NCI-H69 (cell line): Measurements from ENCODE around the gene SCN8A.
"Not testable (repeated sequence)": the region's sequence is repeated elsewhere in the genome, so short reads cannot be mapped to it uniquely, and the experiment has no call there.

Experiments
- DNase-seq: peaks from one replicate; lab custom pipeline; 2025; lab: John Stamatoyannopoulos, UW

Gene SCN8A

DNA sequence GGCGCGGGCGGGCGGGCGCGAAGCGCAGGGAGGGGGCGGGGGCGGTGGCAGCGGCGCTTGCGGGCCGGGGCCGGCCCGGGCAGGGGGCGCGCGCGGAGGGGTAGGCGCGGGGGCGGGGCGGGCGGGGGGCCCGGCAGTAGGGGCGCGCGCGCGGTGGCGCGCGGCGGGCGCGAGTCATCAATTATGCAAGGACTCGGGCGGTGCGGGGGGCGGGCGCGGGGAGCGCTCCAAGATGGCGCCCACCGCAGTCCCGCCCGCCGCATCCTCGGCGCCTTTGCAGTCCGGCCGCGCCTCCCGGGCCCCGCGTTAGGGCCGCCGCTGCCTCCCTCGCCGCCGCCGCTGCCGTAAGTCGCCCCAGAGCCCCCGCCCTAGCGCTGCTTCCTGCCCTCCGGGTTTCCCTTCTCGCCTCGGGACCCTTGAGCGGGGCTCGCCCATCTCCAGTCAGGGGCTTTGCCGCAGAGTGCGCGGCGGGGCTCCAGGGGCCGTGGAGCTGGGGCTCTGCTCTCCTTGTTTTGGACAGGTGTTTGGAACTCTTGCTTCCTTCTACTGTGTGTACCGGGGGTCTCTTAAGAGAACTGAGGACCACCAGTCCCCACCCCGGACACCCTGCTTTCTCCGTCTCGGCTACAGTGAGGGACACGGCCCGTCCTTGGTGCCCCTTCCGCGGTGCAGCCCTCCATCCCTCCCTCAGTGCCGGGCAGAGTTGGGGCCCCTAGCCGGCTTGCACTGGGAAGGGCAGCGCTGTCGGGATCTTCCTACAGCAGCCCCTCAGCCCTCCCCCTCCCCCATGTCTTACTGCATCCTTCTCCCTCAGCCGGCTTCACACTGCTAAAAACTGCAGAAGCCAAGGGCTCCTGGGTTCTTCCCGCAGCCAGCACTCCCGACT lies at the start of gene SCN8A:
SCN8A (plus strand) TSS at position 218 of the 886 bp plus-strand sequence. CDS start 71,585 bp downstream, outside the sequence.
- peak; percentile 98 for DNase-seq

DNA sequence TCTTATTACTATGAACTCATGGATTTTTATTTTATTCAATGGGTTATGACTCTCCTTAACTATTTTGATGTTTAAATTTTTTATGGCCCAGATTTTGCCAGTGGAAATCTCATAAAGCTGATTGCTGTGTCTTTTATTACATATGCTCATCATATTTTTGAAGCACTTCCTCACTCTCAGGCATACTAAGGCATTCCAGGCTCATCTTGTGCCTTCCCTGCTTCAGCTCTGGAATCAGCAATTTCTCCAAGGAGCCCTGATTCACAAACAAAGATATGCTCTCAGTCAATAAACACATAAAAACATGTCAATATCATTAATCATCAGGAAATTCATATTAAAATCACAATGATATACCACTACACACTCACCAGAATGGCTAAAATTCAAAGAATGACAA lies 44.9 kb upstream of the SCN8A start:
- no peak for DNase-seq

DNA sequence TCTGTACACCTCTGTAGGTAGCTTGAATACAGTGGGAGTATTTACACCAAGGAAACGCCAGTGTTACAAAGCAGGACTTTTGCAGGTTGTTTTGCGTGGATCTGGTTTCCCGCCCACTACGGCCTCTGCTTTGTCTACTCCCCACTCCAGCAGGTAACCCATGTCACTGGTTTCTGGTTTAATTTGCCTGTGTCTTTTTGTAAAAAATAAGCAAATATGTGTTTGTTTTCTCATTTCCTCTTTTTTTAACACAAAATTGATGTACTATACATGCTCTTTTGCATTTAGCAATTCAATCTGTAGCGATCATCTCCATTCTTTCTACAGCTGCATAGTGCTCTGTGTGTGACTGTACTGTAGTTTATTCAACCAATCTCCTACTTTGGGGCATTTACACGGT lies 43.4 kb upstream of the SCN8A start:
- no peak for DNase-seq

DNA sequence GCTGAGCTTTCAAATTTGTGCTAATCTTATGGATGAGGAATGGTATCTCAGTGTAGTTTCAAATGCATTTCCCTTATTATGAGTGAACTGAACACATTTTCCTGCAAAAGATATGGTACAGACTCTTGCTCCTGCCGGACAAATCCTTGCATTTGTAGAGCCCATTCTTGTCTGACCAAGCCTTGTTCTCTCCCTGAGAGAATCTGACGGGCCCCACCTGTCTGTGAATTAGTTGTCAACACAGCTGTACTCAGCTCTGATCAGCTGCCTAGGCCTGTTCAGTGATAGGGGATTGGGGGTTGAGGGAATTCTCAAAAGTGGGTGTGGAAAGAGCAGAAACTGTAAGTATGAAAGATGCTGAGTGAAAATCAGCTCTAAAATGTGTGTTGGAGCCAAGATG lies 42.8 kb upstream of the SCN8A start:
- peak; percentile 41 for DNase-seq

DNA sequence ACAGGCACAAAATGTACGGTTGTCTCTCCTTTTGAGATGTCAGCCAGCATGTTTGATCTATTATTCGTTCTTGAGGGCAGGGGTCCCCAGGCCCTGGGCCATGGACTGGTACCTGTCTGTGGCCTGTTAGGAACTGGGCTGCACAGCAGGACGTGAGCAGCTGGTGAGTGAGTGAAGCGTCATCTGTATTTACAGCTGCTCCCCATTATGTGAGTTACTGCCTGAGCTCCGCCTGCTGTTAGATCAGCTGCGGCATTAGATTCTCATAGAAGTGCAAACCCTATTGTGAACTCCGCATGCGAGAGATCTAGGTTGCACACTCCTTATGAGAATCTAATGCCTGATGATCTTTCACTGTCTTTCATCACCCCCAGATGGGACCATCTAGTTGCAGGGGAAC lies 41.4 kb upstream of the SCN8A start:
- peak; percentile 86 for DNase-seq

DNA sequence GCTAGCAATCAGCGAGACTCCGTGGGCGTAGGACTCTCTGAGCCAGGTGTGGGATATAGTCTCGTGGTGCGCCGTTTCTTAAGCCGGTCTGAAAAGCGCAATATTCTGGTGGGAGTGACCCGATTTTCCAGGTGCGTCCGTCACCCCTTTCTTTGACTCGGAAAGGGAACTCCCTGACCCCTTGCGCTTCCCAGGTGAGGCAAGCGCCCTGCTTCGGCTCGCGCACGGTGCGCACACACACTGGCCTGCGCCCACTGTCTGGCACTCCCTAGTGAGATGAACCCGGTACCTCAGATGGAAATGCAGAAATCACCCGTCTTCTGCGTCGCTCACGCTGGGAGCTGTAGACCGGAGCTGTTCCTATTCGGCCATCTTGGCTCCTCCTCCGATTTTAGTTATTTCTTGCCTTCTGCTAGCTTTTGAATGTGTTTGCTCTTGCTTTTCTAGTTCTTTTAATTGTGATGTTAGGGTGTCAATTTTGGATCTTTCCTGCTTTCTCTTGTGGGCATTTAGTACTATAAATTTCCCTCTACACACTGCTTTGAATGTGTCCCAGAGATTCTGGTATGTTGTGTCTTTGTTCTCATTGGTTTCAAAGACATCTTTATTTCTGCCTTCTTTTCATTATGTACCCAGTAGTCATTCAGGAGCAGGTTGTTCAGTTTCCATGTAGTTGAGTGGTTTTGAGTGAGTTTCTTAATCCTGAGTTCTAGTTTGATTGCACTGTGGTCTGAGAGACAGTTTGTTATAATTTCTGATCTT lies 22.6 kb upstream of the SCN8A start:
- not testable (repeated sequence) for DNase-seq

DNA sequence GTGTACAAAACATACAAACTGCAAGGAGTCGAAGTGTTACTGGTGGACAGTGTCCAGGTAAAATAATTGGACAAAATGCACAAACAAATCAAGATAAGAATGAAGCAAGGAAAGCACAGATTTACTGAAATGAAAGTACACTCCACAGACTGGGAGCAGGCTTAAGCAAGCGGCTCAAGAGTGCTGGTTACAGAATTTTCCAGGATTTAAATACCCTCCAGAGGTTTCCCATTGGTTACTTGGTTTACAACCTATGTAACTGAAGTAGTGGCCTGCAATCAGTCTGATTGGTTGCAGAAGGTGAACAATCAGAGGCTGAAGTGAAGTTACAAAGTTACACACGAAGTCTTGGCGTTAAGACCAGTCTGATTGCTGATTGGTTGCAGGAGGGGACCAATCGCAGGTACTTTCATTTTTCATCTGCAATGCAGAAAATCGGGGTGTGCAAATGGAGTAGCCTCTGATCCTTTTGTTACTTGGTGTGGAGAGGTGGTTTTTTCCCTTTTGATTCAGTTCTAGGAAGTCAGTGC lies 11.6 kb upstream of the SCN8A start:
- no peak for DNase-seq

DNA sequence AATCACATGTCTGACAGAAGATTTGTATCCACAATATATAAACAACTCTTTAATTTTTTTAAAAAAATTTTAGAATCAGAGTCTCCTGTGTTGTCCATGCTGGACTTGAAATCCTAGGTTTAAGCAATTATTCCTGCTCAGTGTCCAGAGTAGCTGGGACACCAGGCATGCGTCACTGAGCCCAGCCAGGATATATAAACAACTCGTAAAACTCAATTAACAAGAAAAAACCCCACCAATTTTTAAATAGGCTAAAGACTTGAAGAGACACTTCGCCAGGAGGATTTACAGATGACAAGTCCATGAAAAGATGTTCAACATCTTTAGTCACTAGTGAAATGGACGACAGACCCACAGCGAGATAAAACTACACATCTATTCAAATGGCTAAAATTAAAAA lies 2.0 kb upstream of the SCN8A start:
- no peak for DNase-seq

DNA sequence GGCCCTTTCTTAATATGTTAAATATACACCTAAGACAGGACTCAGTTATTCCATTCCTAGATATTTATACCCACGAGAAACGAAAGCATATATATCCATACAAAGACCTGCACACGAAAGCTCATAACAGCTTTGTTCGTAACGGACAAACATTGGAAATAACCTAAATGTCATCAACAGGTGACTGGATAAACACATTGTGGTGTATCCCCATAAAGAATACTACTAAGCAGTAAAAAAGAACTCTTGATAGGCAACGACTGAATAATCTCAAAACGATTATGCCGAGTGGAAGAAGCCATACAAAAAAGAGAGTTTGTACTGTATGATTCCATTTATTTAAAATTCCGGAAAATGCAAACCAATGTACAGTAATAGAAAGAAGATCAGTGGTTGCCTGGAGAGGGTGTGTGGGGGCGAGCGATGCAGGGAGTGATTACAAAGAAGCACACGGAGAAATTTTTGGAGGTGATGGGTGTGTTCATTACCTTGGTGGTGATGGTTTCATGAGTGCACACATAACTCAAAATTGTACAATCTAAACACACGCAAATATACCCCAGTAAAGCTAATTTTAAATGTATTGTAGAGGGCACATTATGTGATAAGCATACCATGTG lies 1.4 kb upstream of the SCN8A start:
- no peak for DNase-seq

DNA sequence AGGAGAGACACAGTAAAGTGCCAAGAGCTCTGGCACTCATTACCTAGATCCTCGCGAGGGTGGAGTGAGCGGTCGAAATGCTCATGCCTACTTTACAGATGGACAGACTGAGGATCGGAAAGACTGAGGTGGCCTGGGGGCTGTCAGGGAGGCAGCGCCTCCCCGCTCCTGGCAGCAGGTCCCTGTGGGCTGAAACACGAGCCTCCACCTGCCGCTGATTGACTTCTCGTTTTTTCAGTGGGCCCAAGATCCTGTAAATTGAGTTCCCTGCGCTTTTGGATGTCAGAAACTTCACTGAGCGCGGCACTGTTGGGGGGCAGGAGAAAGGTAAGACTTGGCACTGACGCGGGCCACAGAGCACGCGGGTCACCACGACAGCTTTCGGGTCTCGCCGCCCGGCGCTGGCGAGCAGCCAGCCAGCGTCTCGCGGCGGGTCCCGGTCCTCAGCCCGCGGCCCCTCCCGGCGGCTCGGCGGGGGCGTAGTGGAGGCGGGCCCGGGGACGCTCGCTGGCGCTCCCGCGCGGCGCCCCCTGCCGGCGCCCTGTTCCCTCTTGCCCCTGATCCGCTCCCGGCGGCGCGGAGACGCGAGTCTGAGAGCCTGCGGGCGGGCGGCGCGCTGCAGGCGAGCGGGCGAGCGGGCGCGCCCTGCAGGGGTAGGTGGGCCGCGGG lies 552 bp upstream of the SCN8A start:
- peak; percentile 98 for DNase-seq

DNA sequence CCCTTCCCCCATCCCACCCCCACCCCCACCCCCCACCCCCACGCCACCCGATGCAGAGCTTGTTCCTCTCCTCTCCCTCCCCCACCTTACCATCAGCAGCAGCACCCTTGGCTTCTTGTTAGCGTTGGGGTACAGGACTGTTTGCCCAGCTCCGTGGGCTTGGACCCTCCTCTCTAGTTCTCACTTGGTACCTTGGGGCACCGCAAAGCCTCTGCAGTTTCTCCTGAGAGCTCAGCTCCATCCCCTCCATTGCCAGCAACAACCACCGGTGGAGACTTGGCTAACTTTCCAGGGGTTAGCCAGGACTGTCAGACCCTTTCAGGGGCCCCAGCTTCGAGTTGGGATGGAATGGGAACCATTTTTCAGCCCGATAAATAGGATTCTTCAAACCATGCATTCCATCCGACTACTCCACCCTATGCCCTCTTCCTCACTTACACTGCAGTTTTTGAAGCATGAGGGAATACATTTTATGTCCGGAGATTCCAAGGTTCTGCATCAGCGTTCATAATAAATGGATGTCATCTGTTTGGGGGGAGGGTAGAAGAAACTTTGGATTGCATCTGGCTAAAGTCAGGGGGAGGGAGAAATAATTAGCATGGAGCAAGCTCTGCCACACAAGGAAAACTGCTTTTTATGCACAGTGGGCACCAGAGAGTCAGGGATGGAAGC lies 1.1 kb downstream of the SCN8A start:
- peak; percentile 82 for DNase-seq

DNA sequence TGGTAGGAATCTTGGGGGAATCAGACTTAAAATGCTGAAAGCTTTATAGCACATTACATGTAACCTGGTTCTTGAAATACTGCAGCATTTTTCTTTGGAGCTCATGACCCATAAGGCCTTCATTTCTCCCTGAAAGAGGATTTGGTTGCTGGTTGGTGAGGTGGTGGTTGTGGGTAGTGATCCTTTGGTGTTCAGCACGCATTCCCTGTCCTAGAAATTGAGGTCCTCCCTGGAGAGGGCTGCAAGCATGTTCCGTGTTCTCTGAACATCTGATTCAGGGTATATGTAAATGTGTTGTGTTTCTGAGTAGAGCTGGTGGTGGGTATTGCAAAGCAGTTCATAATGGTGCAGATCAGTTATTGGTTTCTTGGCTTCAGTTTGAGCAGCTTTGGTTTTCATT lies 2.0 kb downstream of the SCN8A start:
- DNase-seq: peak; percentile 36

DNA sequence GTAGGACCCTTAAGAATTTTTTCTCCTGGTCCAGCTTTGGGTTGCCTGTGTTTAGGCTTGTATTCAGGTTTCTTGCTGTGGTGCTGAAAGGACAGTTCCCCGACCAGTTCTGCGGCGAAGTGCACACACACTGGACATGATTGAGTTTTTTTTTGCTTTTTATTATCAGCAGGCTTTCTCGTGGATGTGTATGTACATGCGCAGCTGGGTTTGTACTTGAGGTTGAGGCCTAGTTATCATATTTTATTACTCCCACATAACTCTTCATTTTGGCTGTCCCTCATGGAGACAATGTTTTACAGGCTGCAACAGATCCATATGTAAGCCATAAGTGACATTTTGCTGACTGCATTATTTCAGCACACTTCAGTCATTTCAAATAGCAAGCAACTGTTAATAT lies 2.5 kb downstream of the SCN8A start:
- DNase-seq: peak; percentile 48

DNA sequence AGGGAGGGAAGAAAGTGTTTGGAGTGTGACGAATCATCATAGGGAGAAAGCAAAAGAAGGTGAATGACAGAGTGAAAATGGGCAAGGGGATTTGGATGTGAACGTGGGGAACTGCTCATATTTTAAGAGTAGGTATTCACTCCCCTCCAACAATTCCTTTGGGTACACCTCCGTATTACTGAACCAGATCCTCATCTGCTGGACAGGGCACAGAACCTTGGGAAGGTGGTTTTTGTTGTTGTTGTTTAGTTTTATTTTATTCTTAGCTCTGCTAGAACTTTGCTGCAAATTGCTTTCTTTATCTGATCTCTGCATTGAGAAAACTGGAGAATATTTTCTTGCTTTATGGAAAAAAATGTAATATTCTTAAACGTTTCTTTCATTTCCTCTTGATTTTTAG lies 7.1 kb downstream of the SCN8A start:
- DNase-seq: no peak

DNA sequence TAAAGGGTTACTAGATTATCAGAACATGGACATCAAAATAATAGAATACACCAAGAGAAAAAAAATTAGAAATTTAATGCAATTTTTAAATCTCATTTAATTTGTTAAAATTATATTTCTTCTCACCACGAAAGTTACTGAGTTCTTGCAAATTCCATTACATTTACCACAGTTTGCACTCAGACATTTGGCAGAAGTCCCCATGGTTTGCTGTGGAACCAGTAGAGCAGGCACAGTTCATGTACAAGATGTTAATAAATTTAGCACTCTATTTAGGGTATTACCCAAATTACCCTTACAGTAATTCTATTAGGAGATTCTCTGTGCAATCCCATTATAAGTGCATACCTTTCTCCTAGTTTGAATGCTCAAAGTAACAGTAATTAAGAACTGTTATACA lies 9.7 kb downstream of the SCN8A start:
- DNase-seq: no peak

DNA sequence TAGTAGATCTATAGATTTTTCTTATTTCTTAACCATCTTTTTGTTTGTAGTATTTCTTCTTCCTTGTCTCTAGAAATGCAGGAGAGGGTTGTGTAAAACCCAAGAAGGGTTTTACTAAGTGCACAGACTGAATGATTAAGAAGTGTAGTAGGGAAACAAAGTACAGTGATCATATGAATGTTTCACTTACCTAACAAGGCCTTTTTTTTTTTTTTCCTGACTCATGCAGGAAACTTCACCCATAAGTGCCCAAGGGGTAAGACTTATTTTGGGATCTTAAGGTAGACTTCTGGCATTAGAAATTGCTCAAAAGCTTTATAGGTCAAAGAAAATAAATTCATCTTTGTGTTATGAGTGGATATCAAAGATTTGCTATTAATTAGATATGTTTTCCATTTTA lies 10.2 kb downstream of the SCN8A start:
- no peak for DNase-seq

DNA sequence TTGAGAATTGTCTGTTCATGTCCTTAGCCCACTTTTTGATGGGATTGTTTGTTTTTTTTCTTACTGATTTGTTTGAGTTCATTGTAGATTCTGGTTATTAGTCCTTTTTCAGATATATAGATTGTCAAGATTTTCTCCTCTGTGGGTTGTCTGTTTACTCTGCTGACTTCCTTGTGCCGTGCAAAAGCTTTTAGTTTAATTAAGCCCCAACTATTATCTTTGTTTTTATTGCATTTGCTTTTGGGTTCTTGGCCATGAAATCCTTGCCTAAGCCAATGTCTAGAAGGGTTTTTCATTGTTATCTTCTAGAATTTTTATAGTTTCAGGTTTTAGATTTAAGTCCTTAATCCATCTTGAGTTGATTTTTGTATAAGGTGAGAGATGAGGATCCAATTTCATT lies 14.9 kb downstream of the SCN8A start:
- DNase-seq: not testable (repeated sequence)

DNA sequence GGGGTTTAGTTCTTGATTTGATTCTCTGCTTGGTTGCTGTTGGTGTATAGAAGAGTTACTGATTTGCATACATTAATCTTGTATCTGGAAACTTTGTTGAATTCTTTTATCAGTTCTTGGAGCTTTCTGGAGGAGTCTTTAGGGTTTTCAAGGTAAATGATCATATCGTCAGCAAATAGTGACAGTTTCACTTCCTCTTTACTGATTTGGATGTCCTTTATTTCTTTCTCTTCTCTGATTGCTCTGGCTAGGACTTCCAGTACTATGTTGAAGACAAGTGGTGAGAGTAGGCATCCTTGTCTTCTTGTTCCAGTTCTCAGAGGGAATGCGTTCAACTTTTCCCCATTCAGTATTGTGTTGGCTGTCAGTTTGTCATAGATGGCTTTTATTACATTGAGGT lies 16.2 kb downstream of the SCN8A start:
- not testable (repeated sequence) for DNase-seq

DNA sequence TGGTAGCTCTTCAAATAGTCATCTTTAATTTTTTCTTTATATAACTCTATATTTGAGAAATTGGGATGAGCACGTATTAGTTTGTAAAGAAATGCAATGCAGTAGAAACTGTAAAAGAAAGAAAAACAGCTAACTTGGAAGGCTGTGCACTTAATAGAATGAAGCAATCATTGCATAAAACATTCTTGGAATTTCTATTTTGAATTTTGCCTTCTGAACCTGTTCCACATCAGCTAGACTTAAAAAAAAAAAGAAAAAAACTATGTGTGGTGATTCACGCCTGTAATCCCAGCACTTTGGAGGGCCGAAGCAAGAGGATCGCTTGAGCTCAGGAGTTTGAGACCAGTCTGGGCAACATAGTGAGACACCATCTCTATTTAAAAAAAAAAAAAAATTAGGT lies 29.4 kb downstream of the SCN8A start:
- DNase-seq: no peak

DNA sequence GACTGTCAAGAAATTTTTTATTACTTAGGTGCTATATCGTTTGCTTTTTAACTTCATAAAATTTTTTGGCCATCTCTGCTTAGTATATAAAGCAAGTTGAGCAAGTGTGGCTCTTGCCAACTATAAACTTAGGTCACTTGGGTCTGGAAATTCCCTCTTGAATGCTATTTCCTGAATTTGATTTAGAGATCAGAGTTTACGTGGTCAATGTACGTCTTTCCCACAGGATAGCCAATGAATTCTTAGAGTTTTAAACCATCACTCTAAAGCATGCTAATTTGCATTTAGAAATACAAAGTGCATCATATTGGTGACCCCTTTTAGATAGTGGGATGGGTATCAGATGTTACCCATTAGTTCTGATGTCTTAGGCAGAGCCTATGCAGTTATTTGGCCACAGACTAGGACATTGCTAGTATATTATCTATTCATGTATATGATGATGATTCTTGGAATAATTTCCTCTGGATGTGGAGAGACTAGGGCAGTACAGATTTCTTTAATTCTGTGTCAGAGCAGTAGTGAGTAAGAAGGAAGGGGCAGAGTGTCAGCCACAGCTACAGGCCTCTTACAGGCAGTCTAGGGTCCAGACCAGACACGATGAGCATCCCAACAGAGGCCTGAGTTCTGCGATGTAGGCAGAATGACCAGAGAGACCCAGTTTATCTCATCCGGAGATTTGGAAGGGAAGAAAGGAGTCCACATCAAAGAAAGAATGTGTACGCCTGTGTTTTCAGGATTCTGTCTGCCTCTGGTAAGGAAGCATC lies 30.3 kb downstream of the SCN8A start:
- DNase-seq: no peak

DNA sequence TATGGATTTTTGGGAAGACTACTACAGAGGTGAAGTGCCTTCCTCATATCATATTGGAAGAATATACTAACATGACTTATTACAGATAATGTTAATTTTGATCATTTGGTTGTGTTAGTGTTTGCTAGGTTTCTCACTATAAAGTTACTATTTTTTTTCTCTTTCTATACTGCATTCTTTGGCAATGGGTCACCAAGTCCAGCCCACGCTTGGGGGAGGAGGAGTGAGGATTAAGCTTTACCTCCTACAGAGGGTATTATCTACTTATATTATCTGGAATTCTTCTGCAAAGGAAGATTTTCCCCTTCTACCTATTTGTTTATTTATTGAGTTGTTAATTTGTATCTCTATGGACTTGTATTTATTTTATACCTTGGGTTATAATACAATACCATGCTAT lies 31.5 kb downstream of the SCN8A start:
- DNase-seq: no peak
